ENCODE measurements around the gene ME3.

- TF ChIP-seq CTCF (conservative IDR thresholded peaks at IDR 0.05 in 1 of 2, IDR thresholded peaks at IDR 0.05 in 1 of 2; ENCODE audit: low read depth in 1 of 2, low read length in 2 of 2): no peak
- no peak for TF ChIP-seq EZH2 (IDR thresholded peaks at IDR 0.05; ENCODE audit: low read length, missing control alignments)
Measured at GRCh38 chr11:86680716-86681482, 8.5 kb upstream of the ME3 start.

All from fibroblast of lung (primary cell).